ENCODE results near the gene C11orf86. TPM values are rescaled to one million over a fixed set of nuclear protein-coding genes. Genes with fewer than 3 reads are reported as not detected.
A peak's percentile ranks its signal among the peaks of the same experiment; 100 is the strongest.

C11orf86 gene
- total and polyA plus RNA-seq, 2 of the 8 experiments (the other 6 are each of a cell fraction or from before 2014, with no cell fraction given) = 0.91 to 0.97 TPM

GRCh38 chr11:66957971-66958231 is 17.2 kb upstream of the C11orf86 start:
- Histone ChIP-seq H4K20me1 (replicated peaks in 1 of 2; ENCODE audit: control insufficient read depth in 1 of 2, insufficient read depth in 2 of 2, low read length in 2 of 2) (no peaks in the 10 kb centered on the region), H3K36me3 (ENCODE audit: control insufficient read depth in 2 of 4, insufficient read depth in 4 of 4, low read length in 3 of 4) (no peaks in the 10 kb centered on the region), H3K23ac (ENCODE audit: insufficient read length) (no peak overlapping the region), H3K9me3 (ENCODE audit: insufficient read depth in 2 of 2, low read depth in 1 of 2, low read length in 1 of 2) (no peaks in the 10 kb centered on the region), H3K79me2 (ENCODE audit: control insufficient read depth in 1 of 2, insufficient read depth in 2 of 2, low read length in 2 of 2) (peaks cover 0 to 4% of the 10 kb centered on the region in 2 experiments; a peak in 1 of 4 replicates), H3K18ac (ENCODE audit: extremely low read depth, low read length) (peak overlapping the region; percentile 83; the same call in 1 of the 2 replicates), H2BK15ac (ENCODE audit: low read length) (no peak overlapping the region), H2AFZ (ENCODE audit: low read length) (peak overlapping the region; percentile 80; the same call in 1 of the 2 replicates), H3K4me2 (ENCODE audit: insufficient read depth in 1 of 2, low read depth in 2 of 2, low read length in 2 of 2) (peak overlapping the region; percentile 66 to 81), H3K4ac (replicated peaks; ENCODE audit: insufficient read length, low read depth, low read length) (no peak overlapping the region), H3K4me3 (ENCODE audit: extremely low read depth in 1 of 4, insufficient read depth in 2 of 4, low read depth in 3 of 4, low read length in 4 of 4) (peak overlapping the region; percentile 52 to 72 (median 61)), H2AK5ac (ENCODE audit: low read depth, low read length) (no peak overlapping the region), H2BK5ac (ENCODE audit: low read depth, low read length) (peak overlapping the region; percentile 75), H4K8ac (ENCODE audit: extremely low read depth, insufficient read depth, low read length) (peak overlapping the region; percentile 93; the same call in 1 of the 2 replicates), H3K14ac (ENCODE audit: insufficient read length) (no peak overlapping the region), H2BK120ac (replicated peaks; ENCODE audit: low read depth, low read length) (no peak overlapping the region), H3K79me1 (ENCODE audit: low read depth, low read length) (no peaks in the 10 kb centered on the region), H3K27ac (ENCODE audit: low read depth, low read length) (no peak overlapping the region), H3K56ac (replicated peaks; ENCODE audit: insufficient read length, low read depth, low read length) (no peak overlapping the region), H3K27me3 (replicated peaks in 1 of 4; ENCODE audit: control insufficient read depth in 3 of 4, extremely low read depth in 1 of 4, insufficient read depth in 3 of 4, low read length in 3 of 4) (peaks cover 0 to 6% (median 4%) of the 10 kb centered on the region in 4 experiments; a peak in 4 of 7 replicates), H3K23me2 (ENCODE audit: low read depth, low read length) (peaks cover 5% of the 10 kb centered on the region), H2BK12ac (ENCODE audit: low read depth, low read length) (0 out of 2 replicates have a peak overlapping the region, but pooled peaks have one; percentile 68), H3K4me1 (replicated peaks in 1 of 4; ENCODE audit: control insufficient read depth in 3 of 4, insufficient read depth in 4 of 4, low read length in 3 of 4) (peaks cover 3 to 16% (median 7%) of the 10 kb centered on the region in 4 experiments), H4K91ac (replicated peaks; ENCODE audit: insufficient read length, low read length) (no peak overlapping the region), H2BK20ac (ENCODE audit: low read length) (no peak overlapping the region), H3K9ac (replicated peaks in 1 of 4; ENCODE audit: extremely low read depth in 1 of 4, low read depth in 3 of 4, low read length in 3 of 4) (peak overlapping the region in 3 of 4 experiments; percentile 7 to 53 (median 45); a peak in 5 of 7 replicates), H4K5ac (ENCODE audit: insufficient read length, low read depth, low read length) (peak overlapping the region; percentile 67)
- TF ChIP-seq MAFK (IDR thresholded peaks at IDR 0.05; ENCODE audit: low read depth, low read length) = no peak
- TF ChIP-seq TAF7 (optimal IDR thresholded peaks at IDR 0.05; ENCODE audit: borderline replicate concordance, low read depth, low read length) = no peak
- TF ChIP-seq JUN (IDR thresholded peaks at IDR 0.05; ENCODE audit: low read depth, low read length) = no peak
- no peak for TF ChIP-seq POLR2AphosphoS5 (IDR thresholded peaks at IDR 0.05; ENCODE audit: low read depth, low read length)
- no peak for TF ChIP-seq E2F6 (IDR thresholded peaks at IDR 0.05)
- TF ChIP-seq EGR1 (IDR thresholded peaks at IDR 0.05; ENCODE audit: borderline replicate concordance, low read depth, low read length) = peak; percentile 41; the same call in 1 of the 2 replicates
- TF ChIP-seq SUZ12 (IDR thresholded peaks at IDR 0.05; ENCODE audit: low read length) = no peak
- TF ChIP-seq RNF2 (IDR thresholded peaks at IDR 0.05; ENCODE audit: borderline replicate concordance, low read depth, low read length, missing control alignments, poor library complexity, severe bottlenecking) = no peak
- TF ChIP-seq NANOG (IDR thresholded peaks at IDR 0.05; ENCODE audit: insufficient read depth, low read depth, low read length, poor library complexity, severe bottlenecking) = no peak
- 1% methylated on average over 17 of the region's 40 CpGs; no CpG with 5 or more reads in 1 of the 2 experiments for WGBS, 2 experiments (ENCODE audit: extremely low coverage in 1 of 2, insufficient coverage in 1 of 2, insufficient read length in 1 of 2, insufficient replicate concordance in 2 of 2, low coverage in 1 of 2, low lambda C conversion rate in 2 of 2, missing lambda C conversion rate in 1 of 2)
- CTCF ChIA-PET (ENCODE audit: partially characterized antibody) = interaction anchor here (1.4 to 3.6 kb wide), 4 partner anchors 10 to 83 kb away, joined by 4 to 25 read pairs (median 5); partner anchors contain the start of gene C11orf86
- POLR2A ChIA-PET (ENCODE audit: partially characterized antibody) = interaction anchor here (0.6 to 3.8 kb wide), 7 partner anchors 10 to 341 kb away, joined by 3 to 11 read pairs (median 3); partner anchors contain the start of genes RBM14 and RCE1
- DNase-seq (ENCODE audit: low read depth in 1 of 2, low spot score in 2 of 2) (no peak), FAIRE-seq (no peak)
